KBM-7 (cell line): ENCODE results near the gene TTC7B.

Experiments used
- DNase-seq: peaks from one replicate; pipeline ENCODE4 v3.0.0-alpha.2; 2015
- in situ Hi-C: fragments of 300-500 bp; cut with MboI; formaldehyde crosslinking; loops from 2 replicates; pipeline ENCODE4 v1.14.3; 2020; ENCODE audit warnings: low sequenced_read_pairs, low pct_unique_long_range_greater_than_20kb, mixed read lengths

Gene TTC7B

GRCh38 chr14:90601563-90601962 is 214.7 kb downstream of the TTC7B start:
- in situ Hi-C loops: no loop called here
- DNase-seq: no peak

GRCh38 chr14:90600619-90601018 is 215.6 kb downstream of the TTC7B start:
- no peak for DNase-seq
- in situ Hi-C loops: no loop called here

- DNase-seq: no peak
- in situ Hi-C loops: no loop called here
These were observed 216.3 kb downstream of the TTC7B start for GRCh38 chr14:90599748-90600507.

- in situ Hi-C loops: no loop called here
- no peak for DNase-seq
These were observed 216.9 kb downstream of the TTC7B start for GRCh38 chr14:90599339-90599738.

- in situ Hi-C loops: no loop called here
- no peak for DNase-seq
These were observed 218.3 kb downstream of the TTC7B start for GRCh38 chr14:90597961-90598360.

- DNase-seq: no peak
- in situ Hi-C loops: no loop called here
These were observed 219.5 kb downstream of the TTC7B start for GRCh38 chr14:90596733-90597132.

- DNase-seq: no peak
- in situ Hi-C loops: no loop called here
These were observed 222.8 kb downstream of the TTC7B start for GRCh38 chr14:90593254-90594040.

- in situ Hi-C loops: no loop called here
- no peak for DNase-seq
These were observed 223.6 kb downstream of the TTC7B start for GRCh38 chr14:90592655-90593054.

- DNase-seq: no peak
- in situ Hi-C loops: no loop called here
These were observed 228.3 kb downstream of the TTC7B start for GRCh38 chr14:90587918-90588317.

- in situ Hi-C loops: no loop called here
These were observed 228.8 kb downstream of the TTC7B start for GRCh38 chr14:90587252-90587910.

GRCh38 chr14:90585106-90585505 is 231.1 kb downstream of the TTC7B start:
- no peak for DNase-seq
- in situ Hi-C loops: no loop called here

More at GRCh38 chr14:90587252-90587910, 228.8 kb downstream of the TTC7B start:
- no peak for DNase-seq

GRCh38 chr14:90583916-90584605 is 232.2 kb downstream of the TTC7B start:
- in situ Hi-C loops: no loop called here
- no peak for DNase-seq

GRCh38 chr14:90583427-90583826 is 232.8 kb downstream of the TTC7B start:
- no peak for DNase-seq
- in situ Hi-C loops: no loop called here

GRCh38 chr14:90582166-90582565 is 234.1 kb downstream of the TTC7B start:
- no peak for DNase-seq
- in situ Hi-C loops: no loop called here

GRCh38 chr14:90581745-90582144 is 234.5 kb downstream of the TTC7B start:
- in situ Hi-C loops: no loop called here
- no peak for DNase-seq

- DNase-seq: no peak
These were observed 235.6 kb downstream of the TTC7B start for GRCh38 chr14:90580377-90581335.

GRCh38 chr14:90579816-90580215 is 236.4 kb downstream of the TTC7B start:
- in situ Hi-C loops: no loop called here
- no peak for DNase-seq

More at GRCh38 chr14:90580377-90581335, 235.6 kb downstream of the TTC7B start:
- in situ Hi-C loops: no loop called here

GRCh38 chr14:90579088-90579487 is 237.1 kb downstream of the TTC7B start:
- in situ Hi-C loops: no loop called here

More at GRCh38 chr14:90579088-90579487, 237.1 kb downstream of the TTC7B start:
- no peak for DNase-seq
